Sigmoid colon (tissue), 4 donors: ENCODE measurements around the gene ARRDC1.

Experiments
- POLR2AphosphoS5 ChIP-seq, 4 donors: sonication (generic); formaldehyde crosslinking; IDR thresholded peaks; one replicate each; pipeline ENCODE4 v1.6.1; 2017; ENCODE audit warnings: antibody characterized with exemption in 4 of 4
- TF ChIP-seq, protein P1 (sequence below), 4 experiments: fragments of 450-650 bp in 3 of 4; fragments of 200-600 bp in 1 of 4; IDR thresholded peaks; one replicate each; pipeline ENCODE4 v1.5.1; 2016 to 2019; ENCODE audit warnings: antibody characterized with exemption in 4 of 4, mild to moderate bottlenecking in 3 of 4, moderate library complexity in 2 of 4

- TF ChIP-seq, protein P1, sequence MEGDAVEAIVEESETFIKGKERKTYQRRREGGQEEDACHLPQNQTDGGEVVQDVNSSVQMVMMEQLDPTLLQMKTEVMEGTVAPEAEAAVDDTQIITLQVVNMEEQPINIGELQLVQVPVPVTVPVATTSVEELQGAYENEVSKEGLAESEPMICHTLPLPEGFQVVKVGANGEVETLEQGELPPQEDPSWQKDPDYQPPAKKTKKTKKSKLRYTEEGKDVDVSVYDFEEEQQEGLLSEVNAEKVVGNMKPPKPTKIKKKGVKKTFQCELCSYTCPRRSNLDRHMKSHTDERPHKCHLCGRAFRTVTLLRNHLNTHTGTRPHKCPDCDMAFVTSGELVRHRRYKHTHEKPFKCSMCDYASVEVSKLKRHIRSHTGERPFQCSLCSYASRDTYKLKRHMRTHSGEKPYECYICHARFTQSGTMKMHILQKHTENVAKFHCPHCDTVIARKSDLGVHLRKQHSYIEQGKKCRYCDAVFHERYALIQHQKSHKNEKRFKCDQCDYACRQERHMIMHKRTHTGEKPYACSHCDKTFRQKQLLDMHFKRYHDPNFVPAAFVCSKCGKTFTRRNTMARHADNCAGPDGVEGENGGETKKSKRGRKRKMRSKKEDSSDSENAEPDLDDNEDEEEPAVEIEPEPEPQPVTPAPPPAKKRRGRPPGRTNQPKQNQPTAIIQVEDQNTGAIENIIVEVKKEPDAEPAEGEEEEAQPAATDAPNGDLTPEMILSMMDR (IDR thresholded peaks at IDR 0.05), result no peak
- no peak for TF ChIP-seq POLR2AphosphoS5 (IDR thresholded peaks at IDR 0.05)
Measured at GRCh38 chr9:137604345-137605086, 970 bp upstream of the ARRDC1 start.
